Epithelial cell of umbilical artery (primary cell): ENCODE data around the gene TLE1. TPM values are rescaled to one million over a fixed set of nuclear protein-coding genes. Genes with fewer than 3 reads are reported as not detected.

ENCODE experiments used
- total RNA-seq: library from RNA; depleted of rRNA; stranded (reverse); fragments of >200 nt; gene quantifications from 2 replicates; pipeline ENCODE4 v1.2.3, GENCODE V29; 2014

The TLE1 gene
- total RNA-seq = 31.6 and 32.5 TPM in 2 replicates

DNA sequence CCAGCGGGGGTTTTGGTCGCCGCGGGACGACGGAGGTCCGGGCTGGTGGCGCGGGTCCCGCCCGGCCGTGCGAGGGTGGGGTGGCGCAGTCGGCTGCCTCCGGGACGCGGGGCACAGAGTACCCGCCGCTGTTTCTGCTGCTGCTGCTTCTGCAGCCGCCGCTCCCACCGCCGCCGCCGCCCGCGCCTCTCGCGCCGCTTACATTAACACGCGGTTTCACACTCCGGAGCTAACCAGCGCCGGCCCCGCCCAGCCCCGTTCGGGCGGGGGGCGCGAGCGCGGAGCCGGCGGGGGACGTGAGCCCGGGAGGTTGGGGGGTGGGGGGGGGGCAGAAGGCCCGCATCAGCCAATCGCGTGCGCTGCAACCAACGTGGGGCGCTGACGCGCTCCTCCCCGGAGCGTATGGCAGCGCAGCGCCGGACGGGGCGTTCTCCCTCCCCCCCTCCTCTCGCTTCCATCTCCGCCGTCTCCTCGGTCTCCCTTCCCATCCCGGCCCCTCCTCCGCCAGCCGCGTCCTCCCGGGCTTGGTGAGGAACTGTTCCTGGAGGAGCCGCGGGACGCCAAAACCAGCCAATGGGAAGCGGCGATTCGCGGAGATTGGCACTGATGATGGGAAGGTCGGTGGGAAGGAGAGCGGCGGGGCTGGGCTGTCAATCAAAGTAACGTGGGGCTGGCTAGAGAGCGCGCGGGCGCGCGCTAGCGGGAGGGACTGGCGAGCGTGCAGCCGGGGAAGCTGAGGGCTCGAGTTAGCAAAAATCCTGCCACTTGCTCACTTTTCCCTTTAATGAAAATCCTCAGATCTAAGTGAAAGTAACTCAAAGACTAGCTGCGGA lies at the start of gene TLE1:
Gene TLE1 (minus strand): TSS at position 205 of the 833 bp plus-strand sequence. CDS start 1,307 bp downstream, outside the sequence.

Other genes starting within 250 kb of the TLE1 start
- not detected in 2 replicates for gene SPATA31D4, start 238.9 kb upstream of the TLE1 start, total RNA-seq